Omental fat pad (tissue), 4 donors: ENCODE measurements around the gene TCAIM. TPM values are rescaled to one million over a fixed set of nuclear protein-coding genes. Genes with fewer than 3 reads are reported as not detected.
"Not testable (repeated sequence)": the region's sequence is repeated elsewhere in the genome, so short reads cannot be mapped to it uniquely, and the experiment has no call there.

ENCODE experiments used
- ATAC-seq: fragments of 150-250 bp; one replicate; pipeline ENCODE4 v1.9.1; 2016; ENCODE audit warnings: mild to moderate bottlenecking, moderate library complexity; ENCODE audit not compliant: low FRiP score
- DNase-seq: peaks from one replicate; pipeline ENCODE4 v3.0.0-alpha.2; 2019; ENCODE audit warnings: low spot score
- total RNA-seq, 4 donors: library from RNA; depleted of rRNA; stranded (reverse); fragments of >200 nt; gene quantifications; one replicate each; pipeline ENCODE4 v1.1.0, GENCODE V29; 2016
- TF ChIP-seq, protein P1 (sequence below), 3 donors: fragments of 450-650 bp; IDR thresholded peaks; one replicate each; pipeline ENCODE4 v1.5.1; 2016 to 2017; ENCODE audit warnings: antibody characterized with exemption in 3 of 3, mild to moderate bottlenecking in 3 of 3, moderate library complexity in 2 of 3

TCAIM gene
- total RNA-seq, 4 donors from 2014 or later = 16.2 to 28.7 (median 22.1) TPM

DNA sequence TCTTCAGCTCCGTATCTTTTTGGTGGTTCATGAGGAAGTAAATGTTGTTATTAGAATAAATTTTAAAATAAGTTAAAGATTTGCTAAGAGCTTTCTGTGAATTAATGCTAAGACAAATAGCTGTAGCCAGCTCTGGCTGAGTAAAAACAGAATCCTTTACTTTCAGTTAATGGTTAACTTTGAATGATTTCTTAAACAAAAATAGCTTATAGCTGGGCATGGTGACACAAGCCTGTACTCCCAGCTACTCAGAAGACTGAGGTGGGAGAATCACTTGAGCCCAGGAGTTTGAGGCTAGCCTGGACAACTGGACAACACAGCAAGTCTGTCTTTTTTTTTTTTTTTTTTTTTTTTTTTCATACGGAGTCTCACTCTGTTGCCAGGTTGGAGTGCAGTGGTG lies 25.0 kb downstream of the TCAIM start:
- ATAC-seq = no peak
- no peak for DNase-seq
- TF ChIP-seq, protein P1, sequence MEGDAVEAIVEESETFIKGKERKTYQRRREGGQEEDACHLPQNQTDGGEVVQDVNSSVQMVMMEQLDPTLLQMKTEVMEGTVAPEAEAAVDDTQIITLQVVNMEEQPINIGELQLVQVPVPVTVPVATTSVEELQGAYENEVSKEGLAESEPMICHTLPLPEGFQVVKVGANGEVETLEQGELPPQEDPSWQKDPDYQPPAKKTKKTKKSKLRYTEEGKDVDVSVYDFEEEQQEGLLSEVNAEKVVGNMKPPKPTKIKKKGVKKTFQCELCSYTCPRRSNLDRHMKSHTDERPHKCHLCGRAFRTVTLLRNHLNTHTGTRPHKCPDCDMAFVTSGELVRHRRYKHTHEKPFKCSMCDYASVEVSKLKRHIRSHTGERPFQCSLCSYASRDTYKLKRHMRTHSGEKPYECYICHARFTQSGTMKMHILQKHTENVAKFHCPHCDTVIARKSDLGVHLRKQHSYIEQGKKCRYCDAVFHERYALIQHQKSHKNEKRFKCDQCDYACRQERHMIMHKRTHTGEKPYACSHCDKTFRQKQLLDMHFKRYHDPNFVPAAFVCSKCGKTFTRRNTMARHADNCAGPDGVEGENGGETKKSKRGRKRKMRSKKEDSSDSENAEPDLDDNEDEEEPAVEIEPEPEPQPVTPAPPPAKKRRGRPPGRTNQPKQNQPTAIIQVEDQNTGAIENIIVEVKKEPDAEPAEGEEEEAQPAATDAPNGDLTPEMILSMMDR (IDR thresholded peaks at IDR 0.05) = no peak

DNA sequence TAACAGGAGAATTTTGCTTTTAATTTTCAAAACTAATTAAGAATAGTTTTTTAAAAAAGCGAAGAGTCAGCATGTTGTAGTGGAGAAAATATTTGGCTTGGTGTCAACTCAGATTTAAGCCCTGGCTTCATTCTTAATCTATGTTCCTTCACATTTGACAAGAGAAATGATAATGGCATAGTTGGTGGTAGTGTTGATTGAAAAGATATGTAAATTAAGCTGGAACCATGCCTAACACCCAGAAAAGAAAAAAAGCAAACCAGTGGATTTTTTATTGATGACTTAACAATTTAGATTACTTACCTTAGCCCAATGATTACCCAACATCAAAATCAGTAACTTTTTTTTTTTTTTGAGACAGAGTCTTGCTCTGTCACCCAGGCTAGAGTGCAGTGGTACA lies 27.4 kb downstream of the TCAIM start:
- DNase-seq (no peak), ATAC-seq (no peak)
- TF ChIP-seq, protein P1 (IDR thresholded peaks at IDR 0.05) = no peak

DNA sequence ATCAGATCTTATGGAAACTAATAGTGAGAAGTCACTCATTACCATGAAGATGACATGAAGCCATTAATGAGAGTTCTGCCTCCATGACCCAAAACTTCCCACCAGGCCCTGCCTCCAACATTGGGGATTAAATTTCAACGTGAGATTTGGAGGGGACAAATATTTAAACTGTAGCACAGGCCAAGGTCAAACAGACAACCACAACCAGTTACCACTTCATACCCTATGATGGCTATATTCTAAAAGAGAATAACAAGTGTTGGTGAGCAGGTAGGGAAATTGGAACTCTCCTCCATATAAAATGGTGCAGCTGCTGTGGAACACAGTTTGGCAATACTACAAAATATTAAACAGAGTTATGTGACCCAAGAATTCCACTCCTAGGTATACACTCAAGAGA lies 36.9 kb downstream of the TCAIM start:
- TF ChIP-seq, protein P1 (IDR thresholded peaks at IDR 0.05) = no peak
- ATAC-seq (no peak), DNase-seq (no peak)

DNA sequence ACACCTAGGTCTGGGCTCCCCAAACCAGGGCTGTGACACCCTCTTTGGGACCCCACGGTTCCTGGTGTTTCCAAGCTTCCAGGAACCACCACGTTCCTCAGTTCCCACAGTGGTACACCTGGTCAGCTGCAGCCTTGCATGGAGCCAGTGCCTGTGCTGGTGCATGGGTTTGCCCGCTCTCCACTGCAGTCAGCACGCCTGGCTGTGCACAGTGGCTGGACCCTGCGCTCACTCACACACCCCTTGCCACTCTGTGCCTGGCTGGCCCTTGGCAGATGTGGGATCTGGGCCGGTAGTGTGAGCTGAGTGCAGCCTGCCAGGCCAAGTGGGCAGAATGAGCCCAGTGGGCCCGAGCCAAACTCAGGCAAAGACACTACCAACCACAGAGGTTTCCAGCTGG lies 48.8 kb downstream of the TCAIM start:
- DNase-seq (no peak), ATAC-seq (no peak)
- TF ChIP-seq, protein P1 (IDR thresholded peaks at IDR 0.05) = no peak

DNA sequence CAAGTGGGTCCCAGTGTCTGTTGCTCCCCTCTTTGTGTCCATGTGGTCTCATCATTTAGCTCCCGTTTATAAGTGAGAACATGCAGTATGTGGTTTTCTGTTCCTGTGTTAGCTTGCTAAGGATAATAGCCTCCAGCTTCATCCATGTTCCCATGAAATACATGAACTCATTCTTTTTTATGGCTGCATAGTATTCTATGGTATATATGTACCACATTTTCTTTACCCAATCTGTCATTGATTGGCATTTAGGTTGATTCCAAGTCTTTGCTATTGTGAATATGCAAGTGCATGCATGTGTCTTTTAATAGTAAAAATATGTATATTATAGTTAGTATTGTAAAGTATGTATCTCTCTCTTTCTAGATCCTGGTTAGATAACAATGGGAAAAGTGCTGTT lies 53.9 kb downstream of the TCAIM start:
- ATAC-seq = no peak
- TF ChIP-seq, protein P1 (IDR thresholded peaks at IDR 0.05) = no peak
- no peak for DNase-seq

DNA sequence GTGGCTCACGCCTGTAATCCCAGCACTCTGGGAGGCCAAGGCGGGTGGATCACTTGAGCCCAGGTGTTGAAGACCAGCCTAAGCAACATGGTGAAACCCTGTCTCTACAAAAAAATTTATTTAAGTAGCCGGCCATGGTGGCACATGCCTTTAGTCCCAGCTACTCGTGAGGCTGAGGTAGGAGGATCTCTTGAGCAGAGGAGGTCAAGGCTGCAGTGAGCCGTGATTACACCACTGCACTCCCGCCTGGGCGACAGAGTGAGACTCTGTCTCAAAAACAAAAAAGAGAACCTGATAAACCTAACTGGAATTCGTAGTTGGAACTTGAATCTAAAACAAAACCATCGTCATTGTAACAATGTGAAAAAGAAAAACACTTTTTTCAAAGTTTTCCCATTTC lies 57.1 kb downstream of the TCAIM start:
- no peak for ATAC-seq
- TF ChIP-seq, protein P1 (IDR thresholded peaks at IDR 0.05) = no peak

DNA sequence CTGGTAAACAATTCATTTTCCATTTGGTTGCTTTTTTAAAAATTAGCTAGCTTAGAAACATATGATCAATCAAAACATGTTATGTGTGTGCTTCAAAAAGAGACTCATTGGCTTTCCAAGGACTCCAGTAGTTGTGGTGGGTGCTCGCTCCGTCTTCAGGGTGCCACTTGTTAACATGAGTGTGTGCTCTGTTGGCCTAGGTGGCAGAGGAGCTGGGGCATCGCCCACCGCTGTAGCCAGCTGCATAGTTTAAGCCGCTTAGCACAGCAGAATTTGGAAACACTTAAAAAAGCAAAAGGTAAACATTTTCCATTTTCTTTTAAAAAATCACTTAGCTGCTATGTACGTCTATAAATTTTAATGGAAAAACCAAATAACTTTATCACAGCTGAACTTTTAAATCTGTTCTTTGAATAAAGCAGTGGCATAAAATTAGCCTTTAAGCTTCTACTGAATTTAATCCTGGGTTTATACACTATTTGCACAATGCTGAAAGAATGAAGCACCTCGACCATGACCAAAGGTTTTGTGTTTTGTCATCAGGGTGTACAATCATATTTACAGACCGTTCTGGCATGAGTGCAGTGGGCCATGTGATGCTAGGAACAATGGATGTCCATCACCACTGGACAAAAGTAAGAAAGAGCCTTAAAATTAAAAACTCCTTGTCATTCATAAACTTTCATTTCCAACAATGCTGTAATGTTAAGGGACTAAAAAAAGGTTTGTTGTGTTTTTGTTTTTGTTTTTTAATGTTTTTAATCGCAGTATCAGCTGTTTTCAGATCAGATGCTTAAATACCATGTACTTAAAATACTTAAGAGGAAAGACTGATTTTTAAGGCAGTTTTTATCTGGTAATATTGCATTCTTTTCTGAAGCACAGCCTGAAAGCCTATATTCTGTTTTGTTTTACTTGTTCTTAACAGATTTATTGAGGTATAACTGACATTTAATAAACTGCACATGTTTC lies 57.9 kb downstream of the TCAIM start:
- TF ChIP-seq, protein P1 (IDR thresholded peaks at IDR 0.05) = no peak
- ATAC-seq (no peak), DNase-seq (no peak)

More for the DNA sequence above, 57.1 kb downstream of the TCAIM start:
- no peak for DNase-seq

DNA sequence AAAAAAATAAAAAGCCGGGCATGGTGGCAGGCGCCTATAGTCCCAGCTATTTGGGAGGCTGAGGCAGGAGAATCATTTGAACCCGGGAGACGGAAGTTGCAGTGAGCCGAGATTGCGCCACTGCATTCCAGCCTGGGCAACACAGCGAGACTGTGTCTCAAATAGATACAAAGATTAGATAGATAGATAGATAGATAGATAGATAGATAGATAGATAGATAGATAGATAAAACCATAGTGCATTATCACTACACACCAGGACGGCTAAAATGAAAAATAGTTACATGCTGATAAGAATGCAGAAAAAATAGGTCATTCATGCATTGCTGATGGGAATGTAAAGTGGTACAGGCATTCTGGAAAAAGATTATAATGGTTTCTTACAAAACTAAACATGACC lies 59.7 kb downstream of the TCAIM start:
- DNase-seq, ATAC-seq: not testable (repeated sequence)
